Natural killer cell treated with Interleukin-12 subunit alpha and Interleukin-12 subunit beta and Interleukin-15 and Interleukin-18, amount 100 ng/mL, for 72 hours (primary cell): ENCODE measurements around the gene OSBPL9. TPM values are rescaled to one million over a fixed set of nuclear protein-coding genes. Genes with fewer than 3 reads are reported as not detected.
A peak's percentile ranks its signal among the peaks of the same experiment; 100 is the strongest.
"Not testable (repeated sequence)": the region's sequence is repeated elsewhere in the genome, so short reads cannot be mapped to it uniquely, and the experiment has no call there.

ENCODE experiments used
- ATAC-seq, 2 donors: fragments of 150-1000 bp; cut with Tn5 transposase in 1 of 2; sonication (Bioruptor Pico), chemical (Tn5 transposase) in 1 of 2; 2 replicates each; pipeline ENCODE4 v1.10.0; 2021
- DNase-seq: peaks from one replicate; pipeline ENCODE4 v3.0.0; 2022; ENCODE audit warnings: low spot score
- H3K27ac Mint-ChIP-seq, 2 donors: 1 replicate in 1 of 2; 2 replicates in 1 of 2; pipeline ENCODE4 v1.8.0; 2022; ENCODE audit warnings: mixed read lengths in 2 of 2, mild to moderate bottlenecking in 1 of 2, moderate library complexity in 1 of 2
- H3K27me3 Mint-ChIP-seq, 2 donors: 1 replicate in 1 of 2; 2 replicates in 1 of 2; pipeline ENCODE4 v1.8.0; 2022; ENCODE audit warnings: mixed read lengths in 2 of 2
- H3K36me3 Mint-ChIP-seq: one replicate; pipeline ENCODE4 v1.8.0; 2022; ENCODE audit warnings: mixed read lengths
- H3K4me1 Mint-ChIP-seq, 2 donors: 1 replicate in 1 of 2; 2 replicates in 1 of 2; pipeline ENCODE4 v1.8.0; 2022; ENCODE audit warnings: low read depth in 2 of 2, mixed read lengths in 2 of 2, mild to moderate bottlenecking in 1 of 2
- H3K4me3 Mint-ChIP-seq: one replicate; pipeline ENCODE4 v1.8.0; 2022; ENCODE audit warnings: mixed read lengths
- H3K9me3 Mint-ChIP-seq: 2 replicates; pipeline ENCODE4 v1.8.0; 2022; ENCODE audit warnings: mixed read lengths
- total RNA-seq, 2 donors: library from RNA; stranded (reverse); gene quantifications; one replicate each; pipeline ENCODE4 v1.2.3, GENCODE V29; 2022

The OSBPL9 gene
- total RNA-seq, 2 donors from 2014 or later: 55.6 to 55.7 TPM

DNA sequence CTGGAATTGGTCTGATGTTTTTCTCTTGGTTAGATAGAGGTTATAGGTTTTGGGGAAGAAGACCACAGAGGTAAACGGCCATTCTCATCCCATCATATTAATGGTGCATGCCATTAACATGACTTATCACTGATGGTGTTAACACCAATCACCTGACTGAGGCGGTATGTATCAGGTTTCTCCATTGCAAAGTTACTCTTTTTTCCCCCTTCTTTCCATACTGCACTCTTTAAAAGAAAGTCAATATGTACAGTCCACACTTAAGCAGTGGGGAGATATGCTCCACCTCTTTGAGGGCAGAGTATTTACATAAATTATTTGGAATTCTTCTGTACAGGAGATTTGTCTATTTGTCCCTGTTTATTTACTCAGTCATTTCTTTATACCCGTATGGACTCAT is 35.7 kb upstream of the OSBPL9 start:
- ATAC-seq (no peak), DNase-seq (no peak)
- Mint-ChIP-seq H3K27ac (no peak overlapping the region), H3K36me3 (no peaks in the 10 kb centered on the region), H3K27me3 (no peaks in the 10 kb centered on the region), H3K4me3 (no peak overlapping the region), H3K4me1 (peaks cover 0 to 15% of the 10 kb centered on the region in 2 donors), H3K9me3 (no peaks in the 10 kb centered on the region)

DNA sequence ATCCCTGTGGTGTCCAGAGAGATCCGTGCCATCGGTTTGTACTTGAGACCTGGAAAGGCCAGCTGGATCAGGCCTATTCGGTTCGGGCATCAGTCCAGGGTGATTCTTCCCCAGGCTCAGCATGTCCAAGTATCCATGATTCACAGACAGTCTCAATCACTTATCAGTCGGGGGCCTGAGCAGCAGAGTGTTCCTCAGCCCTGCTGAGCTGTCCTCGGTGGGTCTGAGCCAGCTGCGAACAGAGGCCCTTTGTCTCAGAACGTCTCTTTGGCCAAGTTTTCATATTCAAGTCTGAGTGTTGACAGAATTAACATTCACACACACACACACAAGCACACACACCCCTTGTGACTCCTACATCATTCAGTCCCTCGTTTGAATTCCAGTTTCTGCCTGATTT is 33.4 kb upstream of the OSBPL9 start:
- H3K4me3 Mint-ChIP-seq: no peak overlapping the region

GRCh38 chr1:51584021-51584420 is 32.9 kb upstream of the OSBPL9 start:
- peaks cover 5 to 6% of the 10 kb centered on the region in 2 donors for H3K27me3 Mint-ChIP-seq
- DNase-seq (no peak), ATAC-seq (no peak)
- H3K9me3 Mint-ChIP-seq: no peaks in the 10 kb centered on the region
- no peak overlapping the region for H3K4me3 Mint-ChIP-seq
- H3K27ac Mint-ChIP-seq: no peak overlapping the region
- H3K4me1 Mint-ChIP-seq: no peaks in the 10 kb centered on the region
- no peaks in the 10 kb centered on the region for H3K36me3 Mint-ChIP-seq

More for the DNA sequence above, 33.4 kb upstream of the OSBPL9 start:
- Mint-ChIP-seq H3K27ac (no peak overlapping the region), H3K9me3 (no peaks in the 10 kb centered on the region), H3K36me3 (no peaks in the 10 kb centered on the region), H3K27me3 (peaks cover 2% of the 10 kb centered on the region in 2 donors), H3K4me1 (peaks cover 0 to 4% of the 10 kb centered on the region in 2 donors)
- DNase-seq: no peak
- no peak for ATAC-seq

DNA sequence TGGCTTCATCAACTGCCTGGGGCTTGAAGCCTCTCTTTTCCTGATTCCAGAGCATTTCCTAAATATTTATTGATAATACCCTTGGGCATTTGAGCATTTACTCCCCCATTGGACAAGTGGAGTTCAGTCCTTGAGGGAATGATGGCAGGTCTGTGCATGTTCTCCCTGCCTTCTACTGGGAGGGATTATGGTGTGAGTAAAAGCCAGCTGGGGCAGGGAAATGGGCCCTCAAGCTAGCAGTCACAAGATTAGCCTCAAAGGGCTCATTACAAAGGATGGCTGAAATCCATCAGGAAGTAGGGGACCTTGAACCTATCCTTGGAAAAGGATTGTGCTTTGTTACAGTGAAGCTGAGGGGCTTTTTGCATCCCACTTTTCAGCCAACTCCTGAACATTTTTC is 24.2 kb upstream of the OSBPL9 start:
- peaks cover 6 to 11% of the 10 kb centered on the region in 2 donors for H3K27me3 Mint-ChIP-seq
- H3K27ac Mint-ChIP-seq: no peak overlapping the region
- no peaks in the 10 kb centered on the region for H3K4me1 Mint-ChIP-seq
- H3K4me3 Mint-ChIP-seq: no peak overlapping the region
- no peaks in the 10 kb centered on the region for H3K36me3 Mint-ChIP-seq
- DNase-seq (no peak), ATAC-seq (no peak)
- H3K9me3 Mint-ChIP-seq: no peaks in the 10 kb centered on the region

DNA sequence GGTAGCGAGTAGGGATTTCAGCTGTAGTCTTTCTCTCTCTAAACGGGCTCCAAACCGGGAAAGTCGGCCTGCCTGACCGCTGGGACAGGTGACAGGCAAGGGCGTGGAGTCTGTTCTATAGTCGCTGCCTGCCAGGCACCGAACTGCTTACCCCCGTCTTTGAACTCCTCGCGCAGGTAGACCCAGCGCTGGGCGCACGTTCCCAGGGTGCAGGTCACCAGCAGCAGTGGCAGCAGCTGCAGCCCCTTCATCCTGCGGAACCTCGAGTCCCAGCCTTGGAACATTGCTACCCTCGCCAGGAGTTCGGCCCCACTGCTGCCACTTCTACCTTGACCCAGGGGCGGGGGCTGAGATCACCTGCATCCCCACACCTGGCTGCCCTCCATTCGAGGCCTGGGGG is 22.2 kb upstream of the OSBPL9 start:
- Mint-ChIP-seq H3K4me1 (no peaks in the 10 kb centered on the region), H3K27me3 (peaks cover 0 to 8% of the 10 kb centered on the region in 2 donors), H3K9me3 (no peaks in the 10 kb centered on the region), H3K27ac (no peak overlapping the region), H3K36me3 (no peaks in the 10 kb centered on the region), H3K4me3 (no peak overlapping the region)
- ATAC-seq: no peak
- DNase-seq: no peak

- peaks cover 6 to 8% of the 10 kb centered on the region in 2 donors for H3K27me3 Mint-ChIP-seq
- no peak for DNase-seq
- H3K4me3 Mint-ChIP-seq: no peak overlapping the region
- H3K9me3 Mint-ChIP-seq: no peaks in the 10 kb centered on the region
- no peak overlapping the region for H3K27ac Mint-ChIP-seq
- no peaks in the 10 kb centered on the region for H3K4me1 Mint-ChIP-seq
- no peak for ATAC-seq
- no peaks in the 10 kb centered on the region for H3K36me3 Mint-ChIP-seq
Measured at GRCh38 chr1:51600529-51600928, 16.4 kb upstream of the OSBPL9 start.

- no peak for ATAC-seq
- H3K4me3 Mint-ChIP-seq: no peak overlapping the region
- H3K36me3 Mint-ChIP-seq: no peaks in the 10 kb centered on the region
- H3K27ac Mint-ChIP-seq: no peak overlapping the region
- peaks cover 11% of the 10 kb centered on the region in 2 donors for H3K27me3 Mint-ChIP-seq
- H3K9me3 Mint-ChIP-seq: no peaks in the 10 kb centered on the region
- DNase-seq: no peak
- H3K4me1 Mint-ChIP-seq: no peaks in the 10 kb centered on the region
Measured at GRCh38 chr1:51600965-51601364, 15.9 kb upstream of the OSBPL9 start.

DNA sequence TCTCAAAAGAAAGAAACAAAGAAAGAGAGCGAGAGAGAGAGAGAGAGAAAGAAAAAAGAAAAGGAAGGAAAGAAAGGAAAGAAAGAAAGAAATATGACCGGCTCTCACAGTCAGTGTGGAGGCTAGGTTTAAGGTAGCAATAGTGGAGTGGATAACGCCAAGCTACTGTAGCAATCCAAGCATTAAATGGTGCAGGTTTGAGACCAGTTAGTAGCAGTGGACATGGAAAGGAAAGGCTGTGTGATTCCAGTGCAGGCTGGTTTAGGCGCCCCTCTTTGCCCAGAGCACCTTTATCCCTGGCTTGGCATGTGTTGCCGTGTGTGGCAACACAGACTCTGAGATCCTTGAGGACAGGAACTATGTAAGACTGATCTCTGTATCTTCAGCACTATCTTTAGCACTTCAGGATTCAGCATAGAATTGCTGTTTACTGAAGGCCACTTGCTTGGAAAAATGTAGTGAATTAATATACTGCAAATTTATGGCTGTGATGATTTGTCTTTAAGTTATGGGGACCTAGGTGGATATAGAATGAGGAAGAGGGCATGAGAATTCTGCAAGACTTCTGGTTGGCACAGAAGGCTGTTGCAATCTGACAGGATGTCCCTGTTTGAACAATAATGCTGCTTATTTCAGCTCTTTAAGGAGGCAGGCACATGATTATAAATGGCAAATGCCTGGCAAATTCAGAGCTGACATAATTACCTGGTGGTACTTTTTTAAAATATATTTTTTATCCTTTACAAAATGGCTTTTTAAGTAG is 10.8 kb upstream of the OSBPL9 start:
- no peaks in the 10 kb centered on the region for H3K9me3 Mint-ChIP-seq
- H3K27me3 Mint-ChIP-seq: peaks cover 25 to 32% of the 10 kb centered on the region in 2 donors
- ATAC-seq: no peak
- H3K4me3 Mint-ChIP-seq: no peak overlapping the region
- no peaks in the 10 kb centered on the region for H3K4me1 Mint-ChIP-seq
- DNase-seq: no peak
- H3K36me3 Mint-ChIP-seq: no peaks in the 10 kb centered on the region
- H3K27ac Mint-ChIP-seq: no peak overlapping the region

DNA sequence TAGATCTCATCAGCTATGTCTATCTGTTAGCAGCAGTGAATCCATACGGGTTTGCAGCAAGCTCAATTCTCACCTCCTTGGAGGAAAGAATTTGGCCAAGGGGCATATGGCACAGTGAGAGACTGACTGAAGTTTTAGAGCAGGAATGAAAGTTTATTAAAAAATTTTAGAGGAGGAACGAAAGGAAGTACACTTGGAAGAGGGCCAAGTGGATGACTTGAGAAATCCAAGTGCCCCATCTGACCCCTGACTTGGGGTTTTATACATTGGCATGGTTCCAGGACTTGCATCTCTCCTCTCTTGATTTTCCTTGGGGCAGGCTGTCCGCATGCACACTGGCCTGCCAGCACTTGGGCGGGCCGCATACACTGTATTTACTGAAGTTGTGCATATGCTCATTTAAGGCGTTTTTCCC is 9.2 kb upstream of the OSBPL9 start:
- Mint-ChIP-seq H3K36me3 (no peaks in the 10 kb centered on the region), H3K9me3 (no peaks in the 10 kb centered on the region), H3K27ac (no peak overlapping the region), H3K4me3 (no peak overlapping the region), H3K27me3 (peaks cover 32 to 42% of the 10 kb centered on the region in 2 donors), H3K4me1 (no peaks in the 10 kb centered on the region)
- no peak for DNase-seq
- no peak for ATAC-seq

- H3K4me3 Mint-ChIP-seq, H3K9me3 Mint-ChIP-seq, DNase-seq, H3K4me1 Mint-ChIP-seq, ATAC-seq, H3K36me3 Mint-ChIP-seq, H3K27ac Mint-ChIP-seq: not testable (repeated sequence)
- H3K27me3 Mint-ChIP-seq: peaks cover 30 to 40% of the 10 kb centered on the region in 2 donors
Measured at GRCh38 chr1:51610104-51610503, 6.8 kb upstream of the OSBPL9 start.

DNA sequence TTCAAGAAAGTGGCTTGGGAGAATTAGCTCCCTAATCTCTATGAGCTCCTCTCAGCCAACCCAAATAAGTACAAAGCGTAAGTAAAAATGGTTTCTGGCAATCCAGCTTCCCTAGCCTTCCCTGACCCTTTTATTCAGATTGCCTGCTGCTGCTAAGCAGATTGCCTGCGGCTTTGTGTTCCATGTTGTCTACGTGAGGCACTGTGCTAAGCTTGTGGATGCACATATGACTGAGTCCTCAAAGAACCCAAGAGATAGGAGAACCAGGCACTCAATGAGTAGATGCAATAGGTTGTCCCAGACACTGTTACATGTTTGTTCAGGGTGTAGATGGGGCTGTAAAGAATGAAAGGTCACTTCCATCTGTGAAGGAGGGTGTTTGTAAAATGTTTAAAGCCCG is 6.3 kb upstream of the OSBPL9 start:
- no peaks in the 10 kb centered on the region for H3K4me1 Mint-ChIP-seq
- ATAC-seq (no peak), DNase-seq (no peak)
- no peaks in the 10 kb centered on the region for H3K9me3 Mint-ChIP-seq
- H3K27ac Mint-ChIP-seq: no peak overlapping the region
- no peaks in the 10 kb centered on the region for H3K36me3 Mint-ChIP-seq
- H3K27me3 Mint-ChIP-seq: peaks cover 27 to 35% of the 10 kb centered on the region in 2 donors
- H3K4me3 Mint-ChIP-seq: no peak overlapping the region

GRCh38 chr1:51612447-51612961 is 4.4 kb upstream of the OSBPL9 start:
- no peaks in the 10 kb centered on the region for H3K36me3 Mint-ChIP-seq

DNA sequence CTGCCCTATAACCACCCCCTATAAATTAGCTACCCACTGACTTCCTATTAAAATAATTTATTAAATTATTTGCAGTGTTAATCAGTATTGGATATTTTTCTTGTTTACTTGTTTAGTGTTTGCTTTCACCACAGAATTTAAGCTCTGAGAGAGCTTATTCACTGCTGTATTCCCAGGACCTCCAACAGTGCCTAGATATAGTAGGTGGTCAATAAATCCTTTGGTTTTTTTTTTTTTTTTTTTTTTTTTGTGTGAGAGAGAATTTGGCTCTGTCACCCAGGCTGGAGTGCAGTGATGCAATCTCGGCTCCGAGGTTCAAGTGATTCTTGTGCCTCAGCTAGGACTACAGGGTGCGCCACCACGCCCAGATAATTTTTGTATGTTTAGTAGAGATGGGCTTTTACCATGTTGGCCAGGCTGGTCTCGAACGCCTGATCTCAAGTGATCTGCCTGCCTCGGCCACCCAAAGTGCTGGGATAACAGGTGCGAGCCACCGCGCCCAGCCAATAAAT is 1.1 kb upstream of the OSBPL9 start:
- peaks cover 19 to 23% of the 10 kb centered on the region in 2 donors for H3K4me1 Mint-ChIP-seq
- H3K4me3 Mint-ChIP-seq: no peak overlapping the region
- H3K9me3 Mint-ChIP-seq: no peaks in the 10 kb centered on the region
- H3K27ac Mint-ChIP-seq: no peak overlapping the region
- DNase-seq (no peak), ATAC-seq (no peak)
- H3K27me3 Mint-ChIP-seq: peaks cover 12 to 13% of the 10 kb centered on the region in 2 donors
- no peaks in the 10 kb centered on the region for H3K36me3 Mint-ChIP-seq

More at GRCh38 chr1:51612447-51612961, 4.4 kb upstream of the OSBPL9 start:
- H3K27me3 Mint-ChIP-seq: peaks cover 24 to 28% of the 10 kb centered on the region in 2 donors
- no peak overlapping the region for H3K27ac Mint-ChIP-seq
- ATAC-seq (no peak), DNase-seq (no peak)
- H3K4me3 Mint-ChIP-seq: no peak overlapping the region
- H3K9me3 Mint-ChIP-seq: no peaks in the 10 kb centered on the region
- H3K4me1 Mint-ChIP-seq: peaks cover 6 to 7% of the 10 kb centered on the region in 2 donors

DNA sequence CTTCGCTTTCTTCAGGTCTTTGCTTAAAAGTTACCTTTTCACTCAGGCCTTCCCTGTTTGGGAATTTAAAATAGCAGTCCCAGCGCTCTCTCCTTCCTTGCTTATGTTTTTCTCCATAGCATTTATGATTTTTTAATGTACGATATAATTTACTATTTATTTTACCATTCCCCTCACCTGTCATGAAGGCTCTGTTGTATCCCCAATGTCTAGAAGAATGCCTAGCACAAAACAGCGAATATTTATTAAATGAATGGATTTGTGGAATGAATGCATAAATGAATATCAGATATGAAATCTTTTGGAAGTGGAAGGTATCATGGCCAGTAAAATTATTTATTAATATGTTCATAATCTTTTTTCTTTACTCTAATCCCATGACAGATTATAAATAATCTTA is 402 bp upstream of the OSBPL9 start:
- ATAC-seq (no peak), DNase-seq (no peak)
- Mint-ChIP-seq H3K27me3 (peaks cover 7 to 8% of the 10 kb centered on the region in 2 donors), H3K9me3 (no peaks in the 10 kb centered on the region), H3K36me3 (no peaks in the 10 kb centered on the region), H3K4me1 (peaks cover 19 to 23% of the 10 kb centered on the region in 2 donors), H3K27ac (peak overlapping the region; percentile 83 to 98), H3K4me3 (no peak overlapping the region)
